ENCODE data around the gene NAA40.

The NAA40 gene

GRCh38 chr11:63913866-63914830, 24.7 kb upstream of the NAA40 start:
- no peak for DNase-seq

- no peak for DNase-seq
These were observed 23.7 kb upstream of the NAA40 start for GRCh38 chr11:63914896-63915691.

DNA sequence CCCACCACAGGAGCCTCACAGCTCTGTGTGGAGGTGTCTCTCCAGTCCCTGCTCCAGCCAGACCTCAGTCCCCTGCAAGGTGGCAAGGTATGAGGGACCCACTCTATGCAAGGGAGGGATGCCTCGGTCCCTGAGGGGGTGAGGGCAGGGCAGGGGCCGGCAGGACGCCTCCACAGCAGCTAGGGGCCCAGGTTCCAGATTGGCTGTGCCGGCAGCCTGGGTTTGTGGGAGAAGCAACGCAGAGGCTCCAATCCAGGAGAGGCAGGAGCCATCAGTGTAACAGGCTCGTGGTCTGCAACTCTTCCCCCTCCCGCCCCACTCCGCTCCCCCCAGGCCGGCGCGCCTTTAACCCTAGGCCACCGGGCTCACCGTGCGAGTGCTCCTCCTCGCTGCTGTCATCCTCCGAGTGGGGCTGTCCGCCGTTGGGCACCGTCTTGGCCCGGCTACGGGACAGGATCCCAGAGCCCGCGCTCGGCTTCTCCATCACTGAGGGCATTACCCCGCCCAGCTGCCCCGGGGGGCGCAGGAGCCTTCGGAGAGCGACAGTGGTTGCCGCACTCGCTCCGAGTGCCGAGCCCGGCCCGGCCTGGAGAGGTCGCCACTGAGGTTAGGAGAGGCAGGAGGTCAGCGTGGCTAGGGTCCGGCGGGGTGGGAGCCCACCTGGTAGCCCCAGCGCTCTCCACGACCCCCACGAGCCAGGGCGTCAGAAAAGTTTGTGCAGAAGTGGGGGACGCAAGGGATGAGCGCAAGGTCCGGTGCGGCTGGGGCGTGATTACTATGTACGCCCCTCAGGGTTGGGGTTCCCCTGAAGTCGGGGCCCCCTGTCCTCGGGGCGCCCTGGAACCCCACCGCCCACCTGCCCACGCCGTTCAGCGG, 22.6 kb upstream of the NAA40 start:
- peak; percentile 43 for DNase-seq

DNA sequence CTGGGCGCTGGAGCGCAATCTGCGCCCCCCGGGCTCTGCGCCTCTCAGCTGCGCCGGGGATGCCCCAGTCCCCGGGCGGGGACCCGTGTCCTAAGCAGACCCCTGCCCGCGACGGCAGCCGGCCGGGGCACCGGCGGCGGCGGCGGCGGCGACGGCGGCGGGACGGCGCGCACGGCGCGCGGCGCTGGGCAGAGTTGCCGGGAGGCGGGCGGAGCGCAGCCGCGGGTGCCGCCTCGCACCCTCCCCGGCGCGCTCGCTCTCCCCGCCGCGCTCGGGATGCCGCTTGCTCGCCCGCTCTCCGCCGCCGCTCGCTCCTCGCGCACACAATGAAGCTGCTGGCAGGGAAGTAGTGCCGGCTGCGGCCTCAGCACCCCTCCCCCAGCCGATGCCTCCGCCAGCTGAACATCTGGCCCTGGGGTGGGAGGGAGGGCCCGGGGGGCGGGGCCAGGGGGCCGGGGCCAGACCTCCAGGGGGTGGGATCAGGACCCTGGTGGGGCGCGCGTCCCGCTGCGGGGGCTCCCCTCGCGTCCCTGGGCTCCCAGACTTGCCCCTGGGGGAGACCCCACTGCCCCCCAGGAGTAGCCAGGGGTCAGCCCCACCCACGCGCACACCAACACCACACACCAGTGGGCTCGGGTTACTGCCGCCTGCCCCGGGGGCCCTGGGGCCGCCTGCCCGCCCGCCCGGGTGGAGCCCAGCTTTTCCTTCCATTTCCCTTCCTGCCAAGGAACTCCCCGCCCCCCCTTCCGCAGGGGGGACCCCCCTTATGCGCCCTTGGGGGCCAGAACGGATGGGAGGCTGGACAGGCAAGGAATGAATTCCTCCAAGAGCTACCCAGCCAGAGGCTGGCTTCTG, 21.7 kb upstream of the NAA40 start, which contains the start of gene RCOR2:
Gene RCOR2, minus strand, starts transcription at position 328 of the 855 bp plus-strand sequence. CDS start 708 bp downstream, outside the sequence.
- peak; percentile 71 for DNase-seq

DNA sequence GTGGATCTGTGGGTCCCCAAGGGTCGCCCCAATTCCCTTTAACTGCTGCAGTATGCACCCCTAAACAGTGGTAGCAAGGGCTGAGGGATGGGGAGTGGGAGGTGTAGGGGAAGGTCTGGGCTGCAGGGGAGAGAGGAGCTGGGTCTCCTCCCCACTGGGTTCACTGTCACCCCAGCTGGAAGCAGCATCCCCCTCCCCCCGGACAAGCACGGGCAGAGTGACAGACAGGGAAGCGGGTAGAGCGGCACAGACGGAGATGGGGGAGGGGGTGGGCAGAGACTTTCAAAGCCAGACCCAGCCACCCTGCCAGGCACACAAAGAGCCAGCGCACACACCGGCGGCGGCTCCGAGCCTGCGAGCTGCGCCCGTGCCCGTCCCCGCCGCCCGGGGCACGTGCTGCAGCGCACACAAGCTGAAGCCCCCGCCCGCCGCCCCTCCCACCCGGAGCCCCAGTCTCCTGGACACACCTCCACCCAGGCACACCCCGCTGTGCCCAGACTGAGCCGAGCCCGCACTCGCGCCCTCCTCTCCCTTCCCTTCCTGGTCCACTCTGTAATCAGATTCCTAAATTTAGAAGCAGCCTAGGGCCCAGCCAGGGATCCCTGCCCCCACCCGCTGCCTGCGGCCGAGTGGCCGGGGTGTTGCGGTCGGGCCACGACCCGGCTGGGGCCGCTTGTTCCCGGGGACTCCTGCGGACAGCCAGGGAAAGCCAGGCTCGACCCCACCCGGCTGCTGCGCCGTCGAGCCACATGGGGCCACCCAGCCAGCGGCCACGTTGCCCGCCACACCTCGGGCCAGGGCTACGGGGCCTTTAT, 20.9 kb upstream of the NAA40 start:
- peak; percentile 32 for DNase-seq

DNA sequence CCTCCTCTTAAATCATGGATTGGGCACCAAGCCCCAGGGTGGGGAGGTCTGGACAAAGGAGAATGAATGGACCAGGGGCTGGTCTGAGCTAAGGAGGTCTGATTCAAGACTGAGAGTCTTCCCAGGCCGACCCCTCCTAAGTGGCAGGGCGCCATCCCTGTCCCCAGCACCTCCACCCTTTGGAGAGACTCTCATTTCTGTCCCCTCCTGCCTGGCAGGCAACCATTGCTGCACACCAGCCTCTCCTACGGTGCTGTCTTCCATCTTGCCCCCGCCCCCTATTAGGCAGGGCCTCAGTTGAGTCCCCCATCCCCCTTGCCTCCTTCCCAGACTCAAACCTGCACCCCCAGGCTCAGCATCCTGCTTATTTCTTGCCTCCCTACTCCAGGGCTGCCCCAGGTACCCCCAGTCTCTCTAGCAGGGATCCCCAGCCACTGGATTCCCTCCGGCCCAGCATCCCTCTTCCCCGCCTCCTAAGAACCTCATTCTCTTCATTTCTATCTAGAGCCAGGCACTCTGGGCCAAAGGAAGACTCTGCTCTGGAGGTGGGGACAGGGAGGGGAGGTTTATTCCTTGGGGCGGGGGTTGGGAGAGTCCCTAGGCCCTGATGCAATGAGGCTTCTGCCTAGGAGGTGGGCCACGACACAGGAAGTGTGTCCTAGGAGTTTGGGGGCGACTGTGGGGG, 20.2 kb upstream of the NAA40 start:
- DNase-seq: no peak

DNA sequence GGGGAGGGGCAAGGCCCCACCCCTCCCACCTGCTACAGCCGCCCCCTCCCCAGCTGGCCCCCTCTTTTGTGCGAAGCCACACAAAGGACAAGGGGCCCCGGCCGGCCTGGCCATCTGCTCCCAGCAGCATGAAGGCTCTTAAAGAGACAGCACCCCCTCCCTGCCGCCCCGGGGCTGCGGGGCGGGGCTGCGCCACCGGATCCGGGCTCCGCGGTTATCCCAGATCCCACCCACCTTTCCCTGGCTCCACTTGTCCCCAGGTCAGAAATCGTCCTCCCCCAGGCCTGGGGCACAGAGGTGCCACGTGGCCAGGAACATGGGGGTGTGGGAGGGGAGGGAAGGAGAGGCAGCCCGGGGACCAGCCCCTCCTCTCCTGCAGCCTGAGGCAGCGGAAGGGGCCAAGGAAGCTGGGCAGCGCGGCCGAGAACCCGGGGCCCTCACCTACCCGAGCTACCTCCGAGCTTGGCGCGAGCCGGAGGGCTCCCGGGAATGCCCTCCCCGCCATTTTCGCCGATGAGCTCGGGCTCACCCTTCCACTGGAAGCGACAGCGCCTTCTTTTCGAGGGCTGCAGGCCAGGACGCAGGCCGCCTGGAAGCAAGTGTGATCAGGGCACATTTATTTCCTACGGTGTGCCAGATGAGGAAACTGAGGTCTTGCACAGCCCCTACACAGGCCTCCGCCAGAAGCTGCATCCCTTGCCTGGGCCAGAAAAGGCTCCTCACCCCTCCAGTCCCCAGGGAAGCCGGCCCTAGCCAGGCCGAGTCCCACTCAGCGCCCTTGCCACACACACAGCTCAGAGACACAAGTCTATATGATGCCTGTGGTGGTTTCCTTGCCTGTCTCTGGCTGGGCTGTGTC, 19.3 kb upstream of the NAA40 start:
- no peak for DNase-seq

GRCh38 chr11:63920126-63920938, 18.5 kb upstream of the NAA40 start:
- DNase-seq: no peak

DNA sequence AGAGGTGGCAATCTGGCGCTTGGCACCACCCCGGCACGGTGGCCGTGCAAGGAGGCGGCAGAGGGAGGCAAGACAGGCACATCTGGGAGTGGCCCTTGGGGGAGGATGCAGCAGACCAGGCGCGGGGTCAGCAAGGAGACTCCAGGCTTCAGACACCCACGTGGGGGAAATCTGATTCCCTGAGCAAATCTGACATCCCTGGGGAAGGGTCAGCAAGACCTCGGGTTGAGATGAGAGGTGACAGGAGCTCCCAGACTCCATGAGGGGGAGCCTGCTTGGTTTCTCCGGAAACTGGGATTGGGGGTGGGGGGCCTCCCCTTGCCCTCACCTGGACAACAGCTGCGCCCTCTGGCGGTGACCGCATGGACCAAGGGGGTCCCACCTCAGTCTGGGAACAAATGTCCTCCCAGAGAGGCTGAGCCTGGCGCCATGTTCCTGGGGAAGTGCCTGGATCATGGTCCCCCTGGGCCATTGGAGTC, 17.8 kb upstream of the NAA40 start:
- DNase-seq: peak; percentile 34

- DNase-seq: no peak
These were observed 16.1 kb upstream of the NAA40 start for GRCh38 chr11:63922673-63923192.

DNA sequence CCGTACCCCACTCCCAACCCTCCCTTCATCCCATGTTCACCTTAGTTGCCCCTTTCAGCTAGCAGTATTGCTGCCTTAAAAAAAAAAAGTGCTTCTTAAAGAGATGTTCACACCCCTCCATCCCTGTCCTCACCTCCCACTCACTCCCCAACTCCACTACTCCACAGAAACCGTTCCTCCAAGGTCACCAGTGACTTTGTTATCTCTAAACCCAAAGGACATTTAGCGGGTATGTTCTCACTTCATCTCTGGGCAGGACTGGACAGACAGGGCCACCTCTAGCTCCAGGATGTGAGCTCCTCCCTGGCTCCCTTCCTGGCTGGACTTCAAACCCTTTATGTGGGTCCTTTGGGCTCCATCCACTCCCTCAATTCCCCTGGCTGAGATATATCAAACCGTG, 15.5 kb upstream of the NAA40 start:
- DNase-seq: no peak

GRCh38 chr11:63929616-63930015, 9.2 kb upstream of the NAA40 start:
- no peak for DNase-seq

- DNase-seq: no peak
These were observed 7.8 kb upstream of the NAA40 start for GRCh38 chr11:63931045-63931444.

DNA sequence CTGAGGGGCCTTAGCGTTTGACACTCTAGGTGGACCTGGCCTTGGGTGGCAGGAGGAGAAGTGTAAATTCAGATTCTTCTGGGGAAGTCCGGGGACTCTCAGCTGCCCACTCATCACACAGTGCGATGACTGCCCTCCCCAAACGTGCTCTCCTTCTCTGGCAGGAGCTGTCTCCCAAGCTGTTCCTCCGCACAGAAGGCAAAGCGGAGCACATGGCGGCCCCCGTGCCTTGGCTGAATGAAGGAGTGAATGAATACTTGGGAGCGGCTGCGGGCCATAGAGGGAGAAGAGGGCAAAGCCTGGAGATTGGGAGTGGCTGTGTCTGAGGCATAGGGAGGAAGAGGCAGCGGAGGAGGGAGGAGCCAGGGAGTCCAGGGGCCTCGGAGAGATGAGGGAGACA, 6.9 kb upstream of the NAA40 start:
- no peak for DNase-seq

DNA sequence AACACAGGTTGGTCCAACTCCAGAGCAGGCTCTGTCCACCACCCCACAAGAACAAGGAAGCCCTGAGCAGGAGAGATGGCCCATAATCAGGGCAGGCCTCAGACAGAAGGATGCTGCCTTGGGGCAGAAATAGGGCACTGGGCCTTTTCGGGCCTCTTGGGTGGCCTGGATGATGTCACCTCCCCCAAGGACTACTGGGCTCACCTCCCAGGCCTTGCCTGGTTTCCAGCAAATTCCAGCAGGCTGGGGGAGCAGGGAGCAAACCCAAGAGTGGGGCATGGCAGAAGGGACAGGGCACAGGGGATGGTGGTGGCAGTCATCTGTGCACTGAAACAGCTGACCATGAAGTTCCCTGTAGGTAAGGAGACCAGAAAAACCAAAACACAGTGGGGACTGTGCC, 5.3 kb upstream of the NAA40 start:
- DNase-seq: no peak

DNA sequence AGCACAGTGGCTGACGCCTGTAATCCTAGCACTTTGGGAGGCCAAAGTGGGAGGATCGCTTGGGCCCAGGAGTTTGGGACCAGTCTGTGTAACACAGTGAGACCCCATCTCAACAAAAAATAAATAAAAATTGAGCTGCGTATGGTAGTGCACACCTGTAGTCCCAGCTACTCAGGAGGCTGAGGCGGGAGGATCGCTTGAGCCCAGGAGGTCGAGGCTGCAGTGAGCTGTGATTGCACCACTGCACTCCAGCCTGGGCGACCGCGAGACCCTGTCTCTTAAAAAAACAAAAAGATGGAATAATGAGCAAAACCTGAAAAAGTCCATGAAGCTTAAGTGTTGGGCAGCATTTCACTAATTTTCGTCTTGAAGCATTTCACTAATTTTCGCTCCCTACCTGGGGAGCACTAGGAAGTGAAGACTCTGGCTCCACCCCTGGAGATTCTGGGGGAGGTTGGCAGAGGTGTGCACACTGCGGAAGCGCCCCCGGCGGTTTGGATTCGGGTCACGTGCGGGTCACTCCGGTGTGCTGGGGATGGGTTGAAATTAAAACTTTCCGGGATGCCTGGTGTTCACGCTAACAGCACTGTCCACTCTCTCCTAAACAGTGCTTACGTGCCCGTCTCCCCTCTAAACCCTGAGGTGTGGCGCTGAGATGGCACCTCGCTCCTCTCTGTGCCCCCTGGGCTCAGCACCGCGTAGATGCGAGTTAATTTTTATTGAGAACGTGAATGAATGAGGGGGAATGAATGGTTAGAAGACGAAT, 906 bp upstream of the NAA40 start:
- DNase-seq: peak; percentile 30

GRCh38 chr11:63939397-63939891, 642 bp downstream of the NAA40 start:
- DNase-seq: no peak

All from activated naive CD4-positive, alpha-beta T cell treated with anti-CD3 and anti-CD28 coated beads, Interleukin-2, amount 50 U/mL, for 16 hours (primary cell).